PC-9 (cell line): ENCODE data around the gene TMEM151B. TPM values are rescaled to one million over a fixed set of nuclear protein-coding genes. Genes with fewer than 3 reads are reported as not detected.
A peak's percentile ranks its signal among the peaks of the same experiment; 100 is the strongest.

Experiments
- Bru-seq: library from RNA; stranded (reverse); fragments of 400-500 nt; gene quantifications from one replicate; lab custom pipeline; 2021; lab: Mats Ljungman, UMichigan
- BruChase-seq, 2 experiments: library from RNA; stranded (reverse); fragments of 400-500 nt; gene quantifications; one replicate each; lab custom pipeline; 2021; lab: Mats Ljungman, UMichigan
- BruUV-seq: library from RNA; stranded (reverse); fragments of 400-500 nt; replicated peaks from 2 replicates; lab custom pipeline; 2021; lab: Mats Ljungman, UMichigan
- CTCF ChIA-PET: fragments of 300-600 bp; sonication (Branson Sonifier 250); formaldehyde crosslinking; loops from one replicate; lab custom pipeline; 2022; ENCODE audit warnings: antibody characterized with exemption; lab: Charles Lee
- POLR2A ChIA-PET: fragments of 300-600 bp; sonication (Branson Sonifier 250); formaldehyde crosslinking; loops from one replicate; lab custom pipeline; 2022; ENCODE audit warnings: antibody characterized with exemption; ENCODE audit not compliant: unreplicated experiment; lab: Charles Lee
- DNase-seq, 2 experiments: peaks; one replicate each; pipeline versions ENCODE4 v3.0.0 to v3.0.0-alpha.2; 2015 to 2022; ENCODE audit warnings: mixed read lengths in 1 of 2
- H2AFZ ChIP-seq: fragments of 200-600 bp; sonication (generic); 2 replicates; pipeline ENCODE4 v1.8.1; 2017; ENCODE audit warnings: antibody characterized with exemption
- H3F3A ChIP-seq: fragments of 200-600 bp; sonication (generic); 2 replicates; pipeline ENCODE4 v1.8.1; 2017; ENCODE audit warnings: antibody characterized with exemption, mild to moderate bottlenecking, low read depth; ENCODE audit not compliant: insufficient read depth
- H3K27ac ChIP-seq: fragments of 200-600 bp; sonication (generic); 2 replicates; pipeline ENCODE4 v1.6.1; 2016; ENCODE audit warnings: mixed run types
- H3K27me3 ChIP-seq: fragments of 200-600 bp; sonication (generic); 2 replicates; pipeline ENCODE4 v1.6.1; 2016; ENCODE audit warnings: low read depth, mixed run types; ENCODE audit not compliant: insufficient read depth
- H3K36me3 ChIP-seq: fragments of 200-600 bp; sonication (generic); 2 replicates; pipeline ENCODE4 v1.6.1; 2016; ENCODE audit warnings: low read depth, mixed run types
- H3K4me1 ChIP-seq: fragments of 200-600 bp; sonication (generic); replicated peaks from 2 replicates; pipeline ENCODE4 v1.6.1; 2016; ENCODE audit warnings: mixed run types; ENCODE audit not compliant: insufficient read depth
- H3K4me2 ChIP-seq: fragments of 200-600 bp; sonication (generic); 2 replicates; pipeline ENCODE4 v1.6.1; 2017; ENCODE audit warnings: mixed run types
- H3K4me3 ChIP-seq: fragments of 200-600 bp; sonication (generic); 2 replicates; pipeline ENCODE4 v1.6.1; 2016; ENCODE audit warnings: mixed run types
- H3K79me2 ChIP-seq: fragments of 200-600 bp; sonication (generic); 2 replicates; pipeline ENCODE4 v1.6.1; 2017; ENCODE audit warnings: low read depth, mixed run types
- H3K9me2 ChIP-seq: fragments of 200-600 bp; sonication (generic); 2 replicates; pipeline ENCODE4 v1.8.1; 2017; ENCODE audit warnings: mild to moderate bottlenecking; ENCODE audit not compliant: insufficient read depth
- H3K9me3 ChIP-seq: fragments of 200-600 bp; sonication (generic); 2 replicates; pipeline ENCODE4 v1.8.1; 2016; ENCODE audit warnings: low read depth; ENCODE audit not compliant: insufficient read depth
- H4K20me1 ChIP-seq: fragments of 200-600 bp; sonication (generic); 2 replicates; pipeline ENCODE4 v1.8.1; 2017; ENCODE audit not compliant: insufficient read depth
- EZH2 ChIP-seq: fragments of 200-600 bp; sonication (generic); IDR thresholded peaks from 2 replicates; pipeline ENCODE4 v1.8.0; 2017; ENCODE audit warnings: antibody characterized with exemption, low read depth
- intact Hi-C: fragments of 100-400 bp; cut with micrococcal nuclease; formaldehyde crosslinking; loops from one replicate; pipeline ENCODE4 v1.10.0; 2022; ENCODE audit not compliant: unreplicated experiment
- long read RNA-seq: library from polyadenylated mRNA; stranded (forward); transcript quantifications from one replicate; pipeline ENCODE4 v2.0.0, GENCODE V29; 2022
- total RNA-seq: library from RNA; stranded (reverse); gene quantifications from 2 replicates; pipeline ENCODE4 v1.2.3, GENCODE V29; 2021
- TF ChIP-seq, protein P1 (sequence below): fragments of 200-600 bp; sonication (generic); conservative IDR thresholded peaks from 2 replicates; pipeline ENCODE4 v1.6.1; 2017; ENCODE audit warnings: mixed run types, antibody characterized with exemption, mild to moderate bottlenecking, moderate library complexity

Gene TMEM151B
- total RNA-seq (not detected in 2 replicates), Bru-seq, nascent RNA (not detected), BruChase-seq, experiment 1, labeled RNA remaining after a 2-hour chase (percentile 8 among the genes with signal in this experiment), BruChase-seq, experiment 2, labeled RNA remaining after a 6-hour chase (percentile 6 among the genes with signal in this experiment)
- long read RNA-seq = 0 reads

DNA sequence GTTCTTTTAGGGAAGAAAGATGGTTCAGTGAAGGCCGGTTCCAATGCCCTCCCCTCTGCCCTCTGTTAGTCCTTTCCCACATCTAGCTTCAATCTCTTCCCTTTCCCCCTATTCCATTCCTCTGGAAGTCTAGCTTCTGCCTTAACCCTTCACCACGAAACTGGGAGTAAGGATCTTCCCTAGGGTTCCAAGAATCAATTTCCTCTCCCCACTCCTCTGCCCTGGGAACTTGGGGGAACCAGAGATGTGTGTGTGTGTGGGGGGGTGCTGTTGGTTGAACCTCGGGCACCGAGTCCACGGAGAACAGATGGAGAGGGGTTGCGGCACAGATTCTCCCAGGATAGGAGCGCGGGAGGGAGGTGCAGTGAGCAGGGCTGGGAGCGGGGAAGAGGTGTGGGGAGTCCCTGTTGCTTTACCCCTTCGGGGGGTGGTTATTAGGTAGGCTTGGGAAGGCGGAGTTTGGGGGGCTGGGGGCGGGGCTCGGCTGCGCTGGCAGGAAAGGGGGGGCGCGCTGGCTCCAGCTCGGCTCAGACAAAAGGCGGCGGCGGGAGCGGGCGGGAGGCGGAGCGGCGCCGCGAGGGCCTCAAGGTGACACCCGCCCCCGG is at the start of gene TMEM151B:
TMEM151B (plus strand) TSS at position 530 of the 605 bp plus-strand sequence. CDS start 293 bp downstream, outside the sequence.
- no TSS peak for BruUV-seq
- Histone ChIP-seq H3K9me2 (no peaks in the 10 kb centered on the region), H3K4me3 (no peak within 1 kb of the TSS), H3K9me3 (no peaks in the 10 kb centered on the region), H3K27ac (no peak within 1 kb of the TSS), H4K20me1 (no peaks in the 10 kb centered on the region), H3K36me3 (no peaks in the 10 kb centered on the region), H3K4me2 (no peak within 1 kb of the TSS), H3K27me3 (no peaks in the 10 kb centered on the region; the same call in 1 of the 2 replicates), H2AFZ (no peak within 1 kb of the TSS), H3F3A (peaks cover 18% of the 10 kb centered on the region; the same call in 1 of the 2 replicates), H3K79me2 (no peaks in the 10 kb centered on the region), H3K4me1 (no peaks in the 10 kb centered on the region)
- ChIA-PET POLR2A (no interaction called here), CTCF (no interaction called here)
- TF ChIP-seq, protein P1, sequence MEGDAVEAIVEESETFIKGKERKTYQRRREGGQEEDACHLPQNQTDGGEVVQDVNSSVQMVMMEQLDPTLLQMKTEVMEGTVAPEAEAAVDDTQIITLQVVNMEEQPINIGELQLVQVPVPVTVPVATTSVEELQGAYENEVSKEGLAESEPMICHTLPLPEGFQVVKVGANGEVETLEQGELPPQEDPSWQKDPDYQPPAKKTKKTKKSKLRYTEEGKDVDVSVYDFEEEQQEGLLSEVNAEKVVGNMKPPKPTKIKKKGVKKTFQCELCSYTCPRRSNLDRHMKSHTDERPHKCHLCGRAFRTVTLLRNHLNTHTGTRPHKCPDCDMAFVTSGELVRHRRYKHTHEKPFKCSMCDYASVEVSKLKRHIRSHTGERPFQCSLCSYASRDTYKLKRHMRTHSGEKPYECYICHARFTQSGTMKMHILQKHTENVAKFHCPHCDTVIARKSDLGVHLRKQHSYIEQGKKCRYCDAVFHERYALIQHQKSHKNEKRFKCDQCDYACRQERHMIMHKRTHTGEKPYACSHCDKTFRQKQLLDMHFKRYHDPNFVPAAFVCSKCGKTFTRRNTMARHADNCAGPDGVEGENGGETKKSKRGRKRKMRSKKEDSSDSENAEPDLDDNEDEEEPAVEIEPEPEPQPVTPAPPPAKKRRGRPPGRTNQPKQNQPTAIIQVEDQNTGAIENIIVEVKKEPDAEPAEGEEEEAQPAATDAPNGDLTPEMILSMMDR = no peak
- no peak for TF ChIP-seq EZH2
- intact Hi-C loops = loop anchor here (2.0 to 5.0 kb wide), 3 partner anchors 35 to 187 kb away; partner anchors contain the start of gene CDC5L
- DNase-seq = no peak

DNA sequence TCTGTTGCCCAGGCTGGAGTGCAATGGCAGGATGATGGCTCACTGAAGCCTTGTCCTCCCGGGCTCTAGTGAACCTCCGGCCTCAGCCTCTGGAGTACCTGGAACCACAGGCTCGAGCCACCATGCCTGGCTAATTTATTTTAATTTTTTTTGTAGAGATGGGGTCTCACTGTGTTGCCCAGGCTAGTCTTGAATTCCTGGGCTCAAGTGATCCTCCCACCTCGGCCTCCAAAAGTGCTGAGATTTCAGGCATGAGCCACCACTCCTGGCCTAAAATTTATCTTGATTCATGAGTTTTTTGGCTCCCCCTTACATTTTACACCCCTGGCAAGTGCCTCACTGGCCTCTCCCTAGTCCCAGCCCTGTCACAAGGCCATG is 49.3 kb upstream of the TMEM151B start:
- intact Hi-C loops = loop anchor here (1.0 kb wide), 2 partner anchors 32 to 49 kb away; no protein-coding TSS in a partner anchor
- H3F3A ChIP-seq = peaks cover 24% of the 10 kb centered on the region; the same call in 1 of the 2 replicates
- no peak overlapping the region for H3K27ac ChIP-seq
- no peaks in the 10 kb centered on the region for H3K27me3 ChIP-seq
- peaks cover 3% of the 10 kb centered on the region; the same call in 1 of the 2 replicates for H4K20me1 ChIP-seq
- TF ChIP-seq, protein P1 = no peak
- TF ChIP-seq EZH2 = no peak
- H3K4me2 ChIP-seq = no peak overlapping the region; the same call in 1 of the 2 replicates
- H3K4me3 ChIP-seq = no peak overlapping the region
- peaks cover 17% of the 10 kb centered on the region for H3K79me2 ChIP-seq
- H3K4me1 ChIP-seq = peaks cover 35% of the 10 kb centered on the region
- POLR2A ChIA-PET = interaction anchor here (0.6 kb wide), 1 partner anchor 21 kb away, joined by 6 read pairs; no protein-coding TSS in a partner anchor
- DNase-seq = no peak
- H2AFZ ChIP-seq = no peak overlapping the region
- no peaks in the 10 kb centered on the region for H3K9me2 ChIP-seq
- H3K36me3 ChIP-seq = no peaks in the 10 kb centered on the region
- BruUV-seq = no TSS peak
- no peaks in the 10 kb centered on the region for H3K9me3 ChIP-seq
- CTCF ChIA-PET = interaction anchor here (0.7 kb wide), 1 partner anchor 650 kb away, joined by 3 read pairs; no protein-coding TSS in a partner anchor

- peak overlapping the region; percentile 53 for H3K4me2 ChIP-seq
- H3K27ac ChIP-seq = no peak overlapping the region
- DNase-seq = peak; percentile 77 to 91
Observed at GRCh38 chr6:44221291-44221960, 48.8 kb upstream of the TMEM151B start.

More at GRCh38 chr6:44221291-44221960, 48.8 kb upstream of the TMEM151B start:
- H3F3A ChIP-seq = peaks cover 24% of the 10 kb centered on the region; the same call in 1 of the 2 replicates
- H3K79me2 ChIP-seq = peaks cover 17% of the 10 kb centered on the region
- ChIA-PET CTCF (interaction anchor here (0.6 to 0.7 kb wide), 5 partner anchors 25 to 228 kb away, joined by 3 to 23 read pairs (median 9); partner anchors contain the start of gene HSP90AB1), POLR2A (interaction anchor here (0.6 to 0.8 kb wide), 3 partner anchors 21 to 122 kb away, joined by 4 to 6 read pairs (median 5); no protein-coding TSS in a partner anchor)
- intact Hi-C loops = loop anchor here (1.0 kb wide), 1 partner anchor 49 kb away; no protein-coding TSS in a partner anchor
- H2AFZ ChIP-seq = no peak overlapping the region
- no peak overlapping the region for H3K4me3 ChIP-seq
- H3K9me3 ChIP-seq = no peaks in the 10 kb centered on the region
- H4K20me1 ChIP-seq = peaks cover 3% of the 10 kb centered on the region; the same call in 1 of the 2 replicates
- no TSS peak for BruUV-seq
- no peak for TF ChIP-seq EZH2
- TF ChIP-seq, protein P1 = peak; percentile 86
- no peaks in the 10 kb centered on the region for H3K27me3 ChIP-seq
- H3K36me3 ChIP-seq = no peaks in the 10 kb centered on the region
- no peaks in the 10 kb centered on the region for H3K9me2 ChIP-seq
- H3K4me1 ChIP-seq = peaks cover 35% of the 10 kb centered on the region
